Stimulated activated CD4-positive, alpha-beta T cell treated with anti-CD3 and anti-CD28 coated beads, Interleukin-12 subunit alpha, Interleukin-12 subunit beta, amount 100 ng/mL, for 24 hours (primary cell): Measurements from ENCODE around the gene GNG7.
"Not testable (repeated sequence)": the region's sequence is repeated elsewhere in the genome, so short reads cannot be mapped to it uniquely, and the experiment has no call there.

Experiments
- DNase-seq, 2 experiments: peaks; one replicate each; pipeline ENCODE4 v3.0.0-alpha.2; 2020; ENCODE audit warnings: low read depth in 2 of 2

The GNG7 gene

GRCh38 chr19:2713170-2713569 lies 10.7 kb upstream of the GNG7 start:
- DNase-seq, result not testable (repeated sequence)

- no peak for DNase-seq
Observed at GRCh38 chr19:2711875-2712205, 9.3 kb upstream of the GNG7 start.

GRCh38 chr19:2711172-2711874 lies 8.8 kb upstream of the GNG7 start:
- no peak for DNase-seq

- DNase-seq, result no peak
Observed at GRCh38 chr19:2706251-2706650, 3.8 kb upstream of the GNG7 start.

GRCh38 chr19:2703691-2704216 lies 1.3 kb upstream of the GNG7 start:
- no peak for DNase-seq

GRCh38 chr19:2703077-2703437 lies 563 bp upstream of the GNG7 start:
- DNase-seq, result no peak

- DNase-seq, result no peak
Observed at GRCh38 chr19:2701361-2702169, 929 bp downstream of the GNG7 start.

- DNase-seq, result no peak
Observed at GRCh38 chr19:2700660-2701360, 1.7 kb downstream of the GNG7 start.

- no peak for DNase-seq
Observed at GRCh38 chr19:2699413-2700140, 2.9 kb downstream of the GNG7 start.

- no peak for DNase-seq
Observed at GRCh38 chr19:2694196-2694595, 8.3 kb downstream of the GNG7 start.

- DNase-seq, result no peak
Observed at GRCh38 chr19:2693492-2694160, 8.9 kb downstream of the GNG7 start.

- DNase-seq, result no peak
Observed at GRCh38 chr19:2691951-2692350, 10.5 kb downstream of the GNG7 start.

- DNase-seq, result no peak
Observed at GRCh38 chr19:2690856-2691255, 11.6 kb downstream of the GNG7 start.

GRCh38 chr19:2686360-2686759 lies 16.1 kb downstream of the GNG7 start:
- no peak for DNase-seq

- DNase-seq, result no peak
Observed at GRCh38 chr19:2685204-2685704, 17.2 kb downstream of the GNG7 start.

GRCh38 chr19:2683430-2684003 lies 19.0 kb downstream of the GNG7 start:
- DNase-seq, result no peak

GRCh38 chr19:2680808-2681207 lies 21.7 kb downstream of the GNG7 start:
- no peak for DNase-seq

GRCh38 chr19:2679439-2679838 lies 23.1 kb downstream of the GNG7 start:
- DNase-seq, result no peak

- DNase-seq, result not testable (repeated sequence)
Observed at GRCh38 chr19:2678948-2679347, 23.5 kb downstream of the GNG7 start.

GRCh38 chr19:2678044-2678671 lies 24.3 kb downstream of the GNG7 start:
- DNase-seq, result no peak
